Activated CD4-positive, alpha-beta T cell treated with anti-CD3 and anti-CD28 coated beads for 1 hour (primary cell): Measurements from ENCODE around the gene DPP7.
A peak's percentile ranks its signal among the peaks of the same experiment; 100 is the strongest.
"Not testable (repeated sequence)": the region's sequence is repeated elsewhere in the genome, so short reads cannot be mapped to it uniquely, and the experiment has no call there.

Source experiments
- DNase-seq: peaks from one replicate; pipeline ENCODE4 v3.0.0-alpha.2; 2020

Gene DPP7

GRCh38 chr9:137147793-137148160 is 33.2 kb upstream of the DPP7 start:
- no peak for DNase-seq

- no peak for DNase-seq
Measured at GRCh38 chr9:137147091-137147792, 32.7 kb upstream of the DPP7 start.

DNA sequence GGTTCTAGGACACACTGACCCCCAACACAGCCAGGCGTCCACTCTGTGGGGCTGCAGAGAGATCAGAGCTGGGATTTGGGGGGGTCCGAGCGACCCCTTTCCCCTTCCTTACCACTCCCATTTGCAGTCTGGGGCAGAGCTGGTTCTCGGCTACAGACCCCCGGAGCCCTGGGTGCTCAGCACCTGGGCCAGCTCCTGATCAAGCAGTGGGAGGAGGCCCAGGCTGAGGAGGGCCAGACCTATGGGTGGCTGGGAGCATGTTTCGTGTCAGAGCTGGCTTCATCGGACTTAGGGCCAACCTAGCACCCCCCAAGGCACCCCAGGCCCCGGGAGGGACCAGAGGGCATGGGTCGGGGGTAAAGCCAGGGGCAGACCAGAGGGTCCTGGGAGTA is 32.0 kb upstream of the DPP7 start:
- DNase-seq, result no peak

DNA sequence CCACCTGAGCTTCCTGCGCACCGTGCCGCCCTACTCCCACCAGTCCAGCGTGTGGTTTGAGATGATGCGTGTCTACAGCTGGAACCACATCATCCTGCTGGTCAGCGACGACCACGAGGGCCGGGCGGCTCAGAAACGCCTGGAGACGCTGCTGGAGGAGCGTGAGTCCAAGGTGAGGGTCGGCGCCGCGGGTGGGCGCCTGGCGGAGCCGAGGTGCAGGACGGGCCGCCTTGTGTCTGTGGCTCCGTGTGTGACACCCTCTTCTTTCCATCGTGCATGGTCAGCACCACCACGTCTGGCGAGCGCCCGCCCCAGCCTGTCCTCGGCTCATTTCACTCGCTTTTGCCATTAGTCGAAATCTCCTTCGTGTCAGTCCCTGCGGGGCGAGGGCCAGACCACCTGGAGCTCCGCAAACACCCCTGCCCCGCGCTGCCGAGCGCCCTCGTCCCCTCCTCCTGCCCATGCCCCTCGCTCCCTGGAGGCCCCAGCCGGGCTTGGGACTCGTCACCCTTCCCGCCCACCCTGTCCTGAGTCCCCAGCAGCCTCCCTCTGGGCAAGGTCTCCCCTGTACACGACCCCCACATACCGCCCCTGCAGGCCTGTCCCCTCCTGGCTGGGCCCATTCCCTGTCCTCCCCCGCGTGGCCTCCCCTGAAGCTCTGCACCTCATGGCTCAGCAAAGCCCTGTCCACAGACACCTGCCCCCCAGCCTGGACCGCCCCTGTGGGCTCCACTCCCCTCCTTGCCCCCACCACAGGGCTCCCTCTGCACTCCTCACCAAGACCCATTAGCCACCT is 31.4 kb upstream of the DPP7 start:
- DNase-seq, result no peak

- DNase-seq, result no peak
Measured at GRCh38 chr9:137143459-137143858, 28.9 kb upstream of the DPP7 start.

- no peak for DNase-seq
Measured at GRCh38 chr9:137141976-137142936, 27.7 kb upstream of the DPP7 start.

- no peak for DNase-seq
Measured at GRCh38 chr9:137141050-137141810, 26.7 kb upstream of the DPP7 start.

GRCh38 chr9:137140151-137141012 is 25.8 kb upstream of the DPP7 start:
- no peak for DNase-seq

DNA sequence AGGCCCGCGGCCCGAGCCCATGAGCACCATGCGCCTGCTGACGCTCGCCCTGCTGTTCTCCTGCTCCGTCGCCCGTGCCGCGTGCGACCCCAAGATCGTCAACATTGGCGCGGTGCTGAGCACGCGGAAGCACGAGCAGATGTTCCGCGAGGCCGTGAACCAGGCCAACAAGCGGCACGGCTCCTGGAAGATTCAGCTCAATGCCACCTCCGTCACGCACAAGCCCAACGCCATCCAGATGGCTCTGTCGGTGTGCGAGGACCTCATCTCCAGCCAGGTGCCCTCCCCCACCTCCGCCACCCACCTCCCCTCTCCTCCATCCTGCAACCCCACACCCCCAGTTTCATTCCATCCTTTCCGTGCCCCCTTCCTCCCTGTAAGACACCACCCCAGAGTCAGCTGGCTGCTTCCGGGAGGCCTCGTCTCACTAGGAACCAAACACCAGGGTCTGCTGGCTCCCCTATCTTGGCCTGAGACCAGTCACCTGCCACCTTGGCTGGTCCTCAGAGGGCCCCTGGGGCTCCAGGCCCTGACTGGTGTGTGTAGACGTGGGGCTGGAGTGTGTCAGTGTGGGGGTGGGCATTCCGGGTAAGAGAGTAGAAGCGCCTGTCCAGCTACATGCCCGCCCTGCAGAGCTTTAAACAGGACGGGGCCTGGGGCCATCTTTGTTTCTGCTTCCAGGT is 25.1 kb upstream of the DPP7 start:
- no peak for DNase-seq

DNA sequence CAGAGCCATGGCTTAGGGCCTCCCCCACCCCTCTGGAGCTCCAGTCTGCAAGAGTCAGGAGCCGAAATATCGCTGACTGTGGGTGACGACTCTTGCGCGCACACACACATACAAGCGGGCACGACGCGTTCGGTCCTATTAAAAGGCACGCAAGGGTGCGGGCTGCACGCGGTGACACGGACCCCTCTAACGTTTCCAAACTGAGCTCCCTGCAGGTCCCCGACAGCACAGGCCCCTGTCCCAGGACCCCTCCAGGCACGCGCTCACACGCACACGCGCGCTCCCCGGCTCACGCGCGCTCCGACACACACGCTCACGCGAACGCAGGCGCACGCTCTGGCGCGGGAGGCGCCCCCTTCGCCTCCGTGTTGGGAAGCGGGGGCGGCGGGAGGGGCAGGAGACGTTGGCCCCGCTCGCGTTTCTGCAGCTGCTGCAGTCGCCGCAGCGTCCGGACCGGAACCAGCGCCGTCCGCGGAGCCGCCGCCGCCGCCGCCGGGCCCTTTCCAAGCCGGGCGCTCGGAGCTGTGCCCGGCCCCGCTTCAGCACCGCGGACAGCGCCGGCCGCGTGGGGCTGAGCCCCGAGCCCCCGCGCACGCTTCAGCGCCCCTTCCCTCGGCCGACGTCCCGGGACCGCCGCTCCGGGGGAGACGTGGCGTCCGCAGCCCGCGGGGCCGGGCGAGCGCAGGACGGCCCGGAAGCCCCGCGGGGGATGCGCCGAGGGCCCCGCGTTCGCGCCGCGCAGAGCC is 24.4 kb upstream of the DPP7 start, which contains the start of gene GRIN1:
GRIN1 (plus strand) TSS at position 433 of the 746 bp plus-strand sequence. CDS start 333 bp downstream, outside the sequence.
- DNase-seq, result no peak

- DNase-seq, result no peak
Measured at GRCh38 chr9:137138058-137138721, 23.7 kb upstream of the DPP7 start.

- no peak for DNase-seq
Measured at GRCh38 chr9:137136881-137137607, 22.5 kb upstream of the DPP7 start.

GRCh38 chr9:137136261-137136880 is 21.8 kb upstream of the DPP7 start:
- no peak for DNase-seq

GRCh38 chr9:137135154-137135553 is 20.6 kb upstream of the DPP7 start:
- not testable (repeated sequence) for DNase-seq

DNA sequence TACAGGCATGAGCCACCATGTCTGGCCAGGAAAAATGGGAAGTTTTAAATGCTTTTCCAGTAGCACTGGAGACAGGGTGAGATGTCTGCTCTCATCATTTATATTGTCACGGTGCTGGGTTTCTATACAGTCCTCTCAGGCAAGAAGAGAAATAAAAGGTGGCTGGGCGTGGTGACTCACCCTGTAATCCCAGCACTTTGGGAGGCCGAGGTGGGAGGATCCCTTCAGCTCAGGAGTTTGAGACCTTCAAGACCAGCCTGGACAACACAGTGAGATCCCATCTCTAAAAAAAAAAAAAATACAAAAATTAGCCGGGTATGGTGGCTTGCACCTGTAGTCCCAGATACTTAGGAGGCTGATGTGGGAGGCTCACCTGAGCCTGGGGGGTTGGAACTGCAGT is 19.7 kb upstream of the DPP7 start:
- DNase-seq, result no peak

DNA sequence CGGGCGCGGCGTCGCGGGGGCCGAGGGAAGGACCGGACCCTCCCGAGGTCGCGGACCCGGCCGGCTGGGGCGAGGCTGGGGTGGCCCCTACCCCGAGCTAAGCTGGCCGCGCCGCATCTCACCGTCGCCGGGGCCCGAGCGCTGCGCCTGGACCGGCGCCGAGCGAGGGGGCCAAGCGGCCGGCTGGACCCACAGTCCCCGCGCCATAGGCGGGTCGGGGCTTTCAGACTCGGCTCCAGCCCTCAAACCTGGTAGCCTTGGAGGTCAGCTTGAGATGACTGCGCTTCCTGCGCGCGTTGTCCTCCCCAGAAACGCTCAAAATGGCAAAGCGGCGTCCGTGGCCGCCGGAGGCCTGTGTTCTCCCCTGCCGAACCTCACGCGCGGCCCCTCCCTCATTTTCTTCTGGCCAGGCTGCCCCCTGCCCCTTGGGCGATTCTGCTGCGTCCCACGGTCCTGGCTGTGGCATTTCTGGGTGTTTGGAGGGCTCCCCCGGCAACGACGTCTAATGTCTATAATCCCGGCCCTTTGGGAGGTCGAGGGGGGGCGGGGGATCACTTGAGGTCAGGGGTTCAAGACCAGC is 15.7 kb upstream of the DPP7 start:
- no peak for DNase-seq

DNA sequence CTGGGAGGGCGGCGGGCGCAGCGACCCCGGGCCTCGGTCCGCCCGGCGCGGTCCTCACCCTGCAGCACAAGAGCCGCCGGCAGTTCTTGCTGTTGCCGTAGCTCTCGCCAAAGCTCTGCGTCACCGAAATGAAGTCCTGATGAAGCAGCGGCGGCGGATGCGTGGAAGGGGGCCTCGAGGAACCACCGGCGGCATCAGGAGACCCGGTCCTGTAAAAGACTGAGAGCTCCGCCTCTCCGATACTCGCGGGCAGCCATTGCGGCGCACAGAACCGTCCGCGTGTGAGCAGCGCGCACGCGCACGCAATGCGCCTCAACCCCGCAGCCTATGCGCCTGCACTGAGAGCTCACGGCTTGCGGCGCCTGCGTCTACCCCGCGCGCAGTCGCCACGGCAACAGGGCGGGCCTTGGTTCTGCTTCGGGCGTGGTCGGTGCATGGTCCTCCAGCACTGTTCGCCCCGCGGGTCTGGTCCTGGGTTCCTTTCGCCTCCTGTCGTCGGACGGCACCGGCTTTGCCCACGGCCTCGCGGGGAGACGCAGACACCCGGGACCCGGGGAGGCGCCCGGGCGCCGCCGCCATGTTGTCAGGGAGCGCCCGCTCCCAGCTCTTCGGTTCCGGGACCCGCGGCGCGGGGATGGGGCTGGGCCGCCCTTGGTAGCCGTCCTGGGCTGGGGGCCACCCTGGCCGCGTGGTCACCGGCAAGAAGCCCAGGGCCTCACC is 15.1 kb upstream of the DPP7 start:
- DNase-seq, result peak; percentile 85
